ENCODE results near the gene IFIT2. TPM values are rescaled to one million over a fixed set of nuclear protein-coding genes. Genes with fewer than 3 reads are reported as not detected.

Gene IFIT2
- total RNA-seq, 2 experiments from 2014 or later: 0.57 to 0.72 TPM

- BruUV-seq (replicated peaks): no TSS peak
- no peaks in the 10 kb centered on the region for H3K79me2 ChIP-seq (ENCODE audit: insufficient read depth, low read depth, low read length)
- H3K27ac ChIP-seq (ENCODE audit: low read depth, low read length, poor library complexity, severe bottlenecking): no peak overlapping the region
- intact Hi-C loops (cut with micrococcal nuclease; ENCODE audit: unreplicated experiment): no loop called here
- no peaks in the 10 kb centered on the region for H3K9me2 ChIP-seq (ENCODE audit: insufficient read depth, low read length)
- H3K9me3 ChIP-seq (ENCODE audit: low read length): no peaks in the 10 kb centered on the region
- no peak overlapping the region for H3K4me3 ChIP-seq (ENCODE audit: low read depth, low read length, poor library complexity, severe bottlenecking)
- POLR2A ChIA-PET: no interaction called here
- no peak for DNase-seq (ENCODE audit: low spot score)
- H2AFZ ChIP-seq (ENCODE audit: low read length): no peak overlapping the region
- no peak for TF ChIP-seq EZH2phosphoT487 (IDR thresholded peaks at IDR 0.05; ENCODE audit: borderline replicate concordance, low read depth, low read length)
- TF ChIP-seq CTCF (conservative IDR thresholded peaks at IDR 0.05; ENCODE audit: low read length): no peak
- H4K20me1 ChIP-seq (ENCODE audit: insufficient read depth, low read length): no peaks in the 10 kb centered on the region
- H3K4me1 ChIP-seq (ENCODE audit: insufficient read depth, low read length, poor library complexity, severe bottlenecking): no peaks in the 10 kb centered on the region
- CTCF ChIA-PET (ENCODE audit: unreplicated experiment): no interaction called here
- H3K36me3 ChIP-seq (ENCODE audit: insufficient read depth, low read length): no peaks in the 10 kb centered on the region
- no peak overlapping the region for H3K4me2 ChIP-seq (ENCODE audit: low read length)
Observed at GRCh38 chr10:89355394-89355931, 53.6 kb downstream of the IFIT2 start.

GRCh38 chr10:89357096-89357495 lies 55.2 kb downstream of the IFIT2 start:
- H3K9me2 ChIP-seq (ENCODE audit: insufficient read depth, low read length): no peaks in the 10 kb centered on the region
- H2AFZ ChIP-seq (ENCODE audit: low read length): no peak overlapping the region
- ChIA-PET CTCF (ENCODE audit: unreplicated experiment) (no interaction called here), POLR2A (no interaction called here)
- H3K79me2 ChIP-seq (ENCODE audit: insufficient read depth, low read depth, low read length): no peaks in the 10 kb centered on the region
- H3K27ac ChIP-seq (ENCODE audit: low read depth, low read length, poor library complexity, severe bottlenecking): no peak overlapping the region
- no peaks in the 10 kb centered on the region for H3K9me3 ChIP-seq (ENCODE audit: low read length)
- H3K4me1 ChIP-seq (ENCODE audit: insufficient read depth, low read length, poor library complexity, severe bottlenecking): no peaks in the 10 kb centered on the region
- DNase-seq (ENCODE audit: low spot score): no peak
- intact Hi-C loops (cut with micrococcal nuclease; ENCODE audit: unreplicated experiment): no loop called here
- BruUV-seq (replicated peaks): no TSS peak
- TF ChIP-seq CTCF (conservative IDR thresholded peaks at IDR 0.05; ENCODE audit: low read length) (no peak), EZH2phosphoT487 (IDR thresholded peaks at IDR 0.05; ENCODE audit: borderline replicate concordance, low read depth, low read length) (no peak)
- no peaks in the 10 kb centered on the region for H4K20me1 ChIP-seq (ENCODE audit: insufficient read depth, low read length)
- no peaks in the 10 kb centered on the region for H3K36me3 ChIP-seq (ENCODE audit: insufficient read depth, low read length)
- H3K4me2 ChIP-seq (ENCODE audit: low read length): no peak overlapping the region
- H3K4me3 ChIP-seq (ENCODE audit: low read depth, low read length, poor library complexity, severe bottlenecking): no peak overlapping the region

GRCh38 chr10:89357975-89358374 lies 56.1 kb downstream of the IFIT2 start:
- intact Hi-C loops (cut with micrococcal nuclease; ENCODE audit: unreplicated experiment): no loop called here
- DNase-seq (ENCODE audit: low spot score): no peak
- BruUV-seq (replicated peaks): no TSS peak
- H3K9me3 ChIP-seq (ENCODE audit: low read length): no peaks in the 10 kb centered on the region
- no peaks in the 10 kb centered on the region for H3K4me1 ChIP-seq (ENCODE audit: insufficient read depth, low read length, poor library complexity, severe bottlenecking)
- H4K20me1 ChIP-seq (ENCODE audit: insufficient read depth, low read length): no peaks in the 10 kb centered on the region
- no peak overlapping the region for H3K4me3 ChIP-seq (ENCODE audit: low read depth, low read length, poor library complexity, severe bottlenecking)
- TF ChIP-seq EZH2phosphoT487 (IDR thresholded peaks at IDR 0.05; ENCODE audit: borderline replicate concordance, low read depth, low read length) (no peak), CTCF (conservative IDR thresholded peaks at IDR 0.05; ENCODE audit: low read length) (no peak)
- POLR2A ChIA-PET: no interaction called here
- no peaks in the 10 kb centered on the region for H3K79me2 ChIP-seq (ENCODE audit: insufficient read depth, low read depth, low read length)
- no peaks in the 10 kb centered on the region for H3K36me3 ChIP-seq (ENCODE audit: insufficient read depth, low read length)
- H2AFZ ChIP-seq (ENCODE audit: low read length): no peak overlapping the region
- H3K4me2 ChIP-seq (ENCODE audit: low read length): no peak overlapping the region
- H3K9me2 ChIP-seq (ENCODE audit: insufficient read depth, low read length): no peaks in the 10 kb centered on the region
- H3K27ac ChIP-seq (ENCODE audit: low read depth, low read length, poor library complexity, severe bottlenecking): no peak overlapping the region
- CTCF ChIA-PET (ENCODE audit: unreplicated experiment): no interaction called here

Other genes starting within 250 kb of the IFIT2 start
- not detected in 2 replicates for gene CH25H, start 94.7 kb upstream of the IFIT2 start, total RNA-seq (2014; rRNA removed; shearing (Covaris generic))
- not detected in 2 replicates for gene CH25H, start 94.7 kb upstream of the IFIT2 start, total RNA-seq (2022)
- 8.9 and 11.7 TPM in 2 replicates for gene LIPA, start 50.3 kb upstream of the IFIT2 start, total RNA-seq (2014; rRNA removed; shearing (Covaris generic))
- 19.0 and 19.4 TPM in 2 replicates for gene LIPA, start 50.3 kb upstream of the IFIT2 start, total RNA-seq (2022)
- gene IFIT3, start 26.0 kb downstream of the IFIT2 start, total RNA-seq (2014; rRNA removed; shearing (Covaris generic)): 0.26 and 0.35 TPM in 2 replicates
- 0.17 and 0.39 TPM in 2 replicates for gene IFIT3, start 26.0 kb downstream of the IFIT2 start, total RNA-seq (2022)
- gene IFIT1B, start 76.0 kb downstream of the IFIT2 start, total RNA-seq (2014; rRNA removed; shearing (Covaris generic)): not detected in 2 replicates
- not detected in 2 replicates for gene IFIT1B, start 76.0 kb downstream of the IFIT2 start, total RNA-seq (2022)
- not detected in 2 replicates for gene IFIT1, start 90.6 kb downstream of the IFIT2 start, total RNA-seq (2014; rRNA removed; shearing (Covaris generic))
- gene IFIT1, start 90.6 kb downstream of the IFIT2 start, total RNA-seq (2022): not detected in 2 replicates
- 0.57 and 0.77 TPM in 2 replicates for gene IFIT5, start 112.5 kb downstream of the IFIT2 start, total RNA-seq (2014; rRNA removed; shearing (Covaris generic))
- 0.17 and 0.36 TPM in 2 replicates for gene IFIT5, start 112.5 kb downstream of the IFIT2 start, total RNA-seq (2022)
- gene SLC16A12, start 233.5 kb downstream of the IFIT2 start, total RNA-seq (2014; rRNA removed; shearing (Covaris generic)): not detected in 2 replicates
- gene SLC16A12, start 233.5 kb downstream of the IFIT2 start, total RNA-seq (2022): not detected in 2 replicates

Data from OCI-LY7 (cell line).